SK-N-SH treated with all-trans-retinoic acid at 6 μM for 48 hours (cell line): ENCODE results near the gene NPIPB5.
"Not testable (repeated sequence)": the region's sequence is repeated elsewhere in the genome, so short reads cannot be mapped to it uniquely, and the experiment has no call there.

ENCODE experiments used
- ATAC-seq: fragments of 200-7000 bp; cut with Tn5 transposase; 3 replicates; pipeline ENCODE4 v1.9.1; 2020; ENCODE audit warnings: mild to moderate bottlenecking, moderate library complexity

The NPIPB5 gene

GRCh38 chr16:22510591-22510990 is at the start of gene NPIPB5:
TSS of gene NPIPB5 (plus strand) at chr16:22510891. CDS start at chr16:22513802, 2,911 bp downstream.
- ATAC-seq: not testable (repeated sequence)

GRCh38 chr16:22468846-22469245 is 41.8 kb upstream of the NPIPB5 start:
- not testable (repeated sequence) for ATAC-seq

GRCh38 chr16:22537996-22538395 is 27.3 kb downstream of the NPIPB5 start:
- ATAC-seq: not testable (repeated sequence)

GRCh38 chr16:22544809-22545208 is 34.1 kb downstream of the NPIPB5 start:
- ATAC-seq: not testable (repeated sequence)

GRCh38 chr16:22546630-22547029 is 35.9 kb downstream of the NPIPB5 start:
- not testable (repeated sequence) for ATAC-seq

GRCh38 chr16:22547170-22547765 is 36.6 kb downstream of the NPIPB5 start:
- ATAC-seq: not testable (repeated sequence)

- ATAC-seq: not testable (repeated sequence)
These were observed 39.2 kb downstream of the NPIPB5 start for GRCh38 chr16:22549853-22550252.

GRCh38 chr16:22551143-22551542 is 40.5 kb downstream of the NPIPB5 start:
- ATAC-seq: not testable (repeated sequence)

GRCh38 chr16:22551651-22552050 is 41.0 kb downstream of the NPIPB5 start:
- not testable (repeated sequence) for ATAC-seq

- peak; percentile 57; the same call in 1 of the 3 replicates for ATAC-seq
These were observed 46.1 kb downstream of the NPIPB5 start for GRCh38 chr16:22556759-22557158.
